GM12874 (cell line): ENCODE results near the gene TBC1D21.

Source experiments
- TF ChIP-seq, protein P1 (sequence below): IDR thresholded peaks from 2 replicates; pipeline ENCODE4 v1.5.1; 2011; ENCODE audit warnings: low read depth, mild to moderate bottlenecking, control low read depth, low read length, moderate library complexity; ENCODE audit not compliant: insufficient read depth

Gene TBC1D21

DNA sequence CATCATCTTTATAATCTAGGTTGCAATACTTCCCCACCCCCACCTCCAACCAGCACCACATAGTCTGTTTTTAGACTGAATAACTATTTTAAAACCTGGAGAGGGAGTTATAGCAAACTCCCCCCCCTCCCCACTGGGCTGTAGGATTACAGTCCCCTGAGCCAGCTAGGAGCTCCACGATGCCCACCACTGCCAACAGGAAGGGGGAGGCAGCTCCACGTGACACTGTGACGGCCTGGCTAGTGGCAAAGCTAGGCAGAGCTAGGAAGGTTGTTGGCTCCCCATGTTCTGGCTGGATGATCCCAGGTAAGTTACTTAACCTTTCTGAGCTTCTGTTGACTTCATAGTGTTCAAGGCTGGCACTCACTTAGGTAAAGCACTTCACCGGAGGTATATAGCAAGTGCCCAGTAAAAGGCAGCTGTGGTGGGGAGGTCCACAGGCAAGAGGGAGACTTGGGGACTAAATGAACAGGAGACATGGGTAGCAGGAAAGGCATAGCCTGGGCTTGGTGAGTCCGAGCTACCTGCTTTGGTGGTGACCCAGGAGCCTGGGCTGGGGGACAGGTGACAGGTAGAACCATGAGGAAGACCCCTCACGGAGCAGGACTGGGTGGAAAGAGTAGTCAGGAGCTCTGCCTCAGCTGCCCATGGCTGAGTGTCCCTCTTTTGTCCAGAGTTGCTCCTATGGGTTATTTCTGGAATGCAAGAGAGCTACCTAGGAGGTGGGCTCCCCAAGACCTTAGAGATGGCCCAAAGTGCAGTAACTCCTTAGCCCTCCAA lies 4.0 kb upstream of the TBC1D21 start:
- TF ChIP-seq, protein P1, sequence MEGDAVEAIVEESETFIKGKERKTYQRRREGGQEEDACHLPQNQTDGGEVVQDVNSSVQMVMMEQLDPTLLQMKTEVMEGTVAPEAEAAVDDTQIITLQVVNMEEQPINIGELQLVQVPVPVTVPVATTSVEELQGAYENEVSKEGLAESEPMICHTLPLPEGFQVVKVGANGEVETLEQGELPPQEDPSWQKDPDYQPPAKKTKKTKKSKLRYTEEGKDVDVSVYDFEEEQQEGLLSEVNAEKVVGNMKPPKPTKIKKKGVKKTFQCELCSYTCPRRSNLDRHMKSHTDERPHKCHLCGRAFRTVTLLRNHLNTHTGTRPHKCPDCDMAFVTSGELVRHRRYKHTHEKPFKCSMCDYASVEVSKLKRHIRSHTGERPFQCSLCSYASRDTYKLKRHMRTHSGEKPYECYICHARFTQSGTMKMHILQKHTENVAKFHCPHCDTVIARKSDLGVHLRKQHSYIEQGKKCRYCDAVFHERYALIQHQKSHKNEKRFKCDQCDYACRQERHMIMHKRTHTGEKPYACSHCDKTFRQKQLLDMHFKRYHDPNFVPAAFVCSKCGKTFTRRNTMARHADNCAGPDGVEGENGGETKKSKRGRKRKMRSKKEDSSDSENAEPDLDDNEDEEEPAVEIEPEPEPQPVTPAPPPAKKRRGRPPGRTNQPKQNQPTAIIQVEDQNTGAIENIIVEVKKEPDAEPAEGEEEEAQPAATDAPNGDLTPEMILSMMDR: no peak

DNA sequence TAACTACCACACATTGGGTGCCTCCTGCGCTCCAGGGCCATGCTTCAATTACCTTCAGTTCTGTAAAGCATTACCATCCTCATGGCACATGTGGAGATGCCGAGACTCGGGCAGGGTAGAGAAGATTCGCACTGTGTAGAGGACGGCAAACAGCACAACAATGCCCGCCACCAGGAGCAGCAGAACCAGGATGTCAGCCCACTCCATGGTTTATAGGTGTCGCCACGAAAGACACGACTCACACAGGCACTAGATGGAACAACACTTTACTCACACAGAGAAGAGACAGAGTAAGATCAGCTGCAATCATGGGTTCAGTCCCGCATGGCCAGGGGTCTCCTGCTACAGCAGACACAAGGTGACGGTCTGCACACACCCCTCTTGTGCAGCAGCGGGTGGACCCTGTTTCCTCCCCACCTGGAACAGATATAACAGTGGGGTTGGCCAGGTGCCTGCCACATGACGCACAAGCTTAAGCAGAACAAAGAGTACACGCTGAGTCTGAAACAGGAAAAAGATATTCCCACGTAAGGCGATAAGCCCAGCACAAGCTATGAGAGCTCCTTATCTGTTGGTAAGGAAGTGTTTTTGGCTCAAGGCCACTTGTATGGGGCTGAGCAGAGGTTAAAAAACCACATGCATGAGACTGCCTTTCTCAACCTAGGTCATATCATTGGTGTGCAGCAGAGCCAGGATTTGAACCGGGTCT lies 2.5 kb upstream of the TBC1D21 start:
- TF ChIP-seq, protein P1: no peak

DNA sequence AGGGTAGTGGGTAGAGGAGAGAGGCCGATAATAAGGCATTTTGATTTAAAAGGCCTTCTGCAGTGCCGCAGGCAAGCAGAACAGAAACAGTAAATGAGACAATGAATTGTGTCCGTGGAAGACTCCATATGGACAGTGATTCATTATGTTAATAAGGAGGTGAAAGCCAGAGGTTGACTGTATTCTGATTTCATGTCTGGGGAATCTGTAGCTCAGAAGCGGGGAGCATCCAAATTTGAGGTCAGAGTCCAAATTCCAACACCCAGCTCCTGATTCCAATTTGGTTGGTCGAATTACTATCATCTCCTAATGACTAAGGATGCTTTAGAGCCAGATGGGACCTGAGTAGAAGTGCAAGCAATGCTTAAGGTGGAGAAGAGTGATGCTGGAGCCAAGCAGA lies 1.0 kb upstream of the TBC1D21 start:
- TF ChIP-seq, protein P1: no peak

DNA sequence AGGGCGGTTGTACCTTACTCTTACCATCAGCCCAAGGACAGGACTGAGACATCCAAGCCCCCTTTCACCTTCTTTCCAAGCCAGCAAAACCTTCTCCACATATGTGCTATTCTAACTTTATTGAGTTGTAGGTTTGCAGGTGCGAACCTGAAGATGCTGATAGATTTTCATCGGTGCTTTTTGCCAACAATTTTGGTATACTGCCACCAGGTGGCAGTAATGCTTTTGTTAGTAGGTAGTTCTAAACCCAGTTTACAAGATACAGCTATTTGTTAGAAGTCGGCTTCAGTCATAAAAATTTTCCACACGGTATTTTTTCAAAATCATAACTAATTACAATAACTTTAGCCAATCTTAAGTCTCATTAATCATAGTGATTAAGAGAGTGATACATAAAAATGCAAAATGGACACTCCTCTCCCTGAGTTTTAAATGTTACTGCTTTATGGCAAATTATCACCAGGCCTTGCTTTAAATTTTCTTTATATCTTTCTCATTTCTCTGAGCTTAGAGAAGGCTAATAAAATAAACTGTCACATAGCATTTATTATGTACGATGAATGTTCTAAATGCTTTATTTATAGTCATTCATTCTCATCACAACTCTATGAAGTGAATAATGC lies 636 bp downstream of the TBC1D21 start:
- TF ChIP-seq, protein P1: peak; percentile 52; the same call in 1 of the 2 replicates

DNA sequence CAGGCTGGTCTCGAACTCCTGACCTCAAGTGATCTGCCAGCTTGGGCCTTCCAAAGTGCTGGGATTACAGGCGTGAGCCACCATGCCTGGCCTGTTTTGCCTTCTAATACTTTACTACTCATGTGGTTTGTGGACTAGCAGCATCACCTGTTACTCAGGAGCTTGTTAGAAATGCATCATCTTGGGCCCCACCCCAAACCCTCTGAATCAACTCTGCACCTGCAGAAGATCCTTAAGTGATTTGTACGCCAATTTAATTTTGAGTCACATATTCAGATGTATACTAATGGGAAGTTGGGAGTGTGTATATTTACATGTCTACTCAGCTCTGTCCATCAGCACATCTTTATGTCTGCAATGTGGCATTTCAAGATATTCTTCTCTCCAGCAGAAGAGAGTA lies 6.1 kb downstream of the TBC1D21 start:
- TF ChIP-seq, protein P1: no peak

DNA sequence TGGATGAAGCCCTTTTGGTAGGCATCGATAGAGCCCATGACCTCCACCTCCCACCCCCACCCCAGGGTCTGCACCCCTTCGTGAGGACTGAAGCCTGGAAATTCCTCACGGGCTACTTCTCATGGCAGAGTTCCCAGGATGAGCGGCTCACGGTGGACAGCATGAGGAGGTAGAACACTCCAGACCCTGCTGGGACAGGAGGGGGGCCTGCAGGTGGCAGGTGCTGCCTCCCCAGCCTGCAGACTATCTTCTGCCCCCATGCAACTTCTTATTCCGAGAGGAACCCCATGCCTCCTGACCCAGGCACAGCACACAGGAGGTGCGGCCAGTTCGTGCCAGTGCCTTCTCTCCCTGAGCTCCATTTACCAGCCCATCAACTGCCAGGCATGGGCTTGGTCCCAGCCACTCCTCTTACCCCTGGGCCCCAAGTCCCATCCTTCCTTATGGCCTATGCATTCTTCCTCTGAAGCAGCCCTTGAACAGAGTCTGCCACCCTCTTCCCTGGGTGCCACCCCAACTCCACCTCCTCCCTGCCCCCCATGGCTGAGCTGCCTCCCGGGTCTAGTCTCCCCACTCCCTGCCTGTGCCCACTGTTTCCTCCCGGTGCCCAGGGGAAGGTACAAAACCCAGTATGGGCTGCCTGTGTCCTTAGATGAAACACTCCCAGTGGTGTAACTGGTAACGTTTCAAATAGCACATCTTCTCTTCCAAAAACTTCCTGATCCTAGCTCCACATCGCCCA lies 8.4 kb downstream of the TBC1D21 start:
- TF ChIP-seq, protein P1: no peak
